Spleen (tissue), 11 donors: ENCODE results near the gene PIH1D1. TPM values are rescaled to one million over a fixed set of nuclear protein-coding genes. Genes with fewer than 3 reads are reported as not detected.

Source experiments
- DNase-seq: peaks from one replicate; pipeline ENCODE4 v3.0.0-alpha.2; 2020
- H3K27ac ChIP-seq, 8 donors: fragments of 200-600 bp; sonication (generic) in 7 of 8; 1 replicate in 4 of 8; 2 replicates in 4 of 8; pipeline versions ENCODE4 v1.5.0 to v1.8.0; 2016 to 2021; ENCODE audit warnings: inconsistent platforms in 4 of 8, mild to moderate bottlenecking in 4 of 8, moderate library complexity in 1 of 8
- H3K27me3 ChIP-seq, 7 donors: fragments of 200-600 bp; sonication (generic) in 6 of 7; replicated peaks in 1 of 7; 1 replicate in 4 of 7; 2 replicates in 3 of 7; pipeline versions ENCODE4 v1.5.0 to v1.8.0; 2016 to 2021; ENCODE audit warnings: inconsistent platforms in 3 of 7, mild to moderate bottlenecking in 1 of 7
- H3K36me3 ChIP-seq, 6 donors: fragments of 200-600 bp; sonication (generic) in 5 of 6; 1 replicate in 4 of 6; 2 replicates in 2 of 6; pipeline versions ENCODE4 v1.5.0 to v1.8.0; 2016 to 2021; ENCODE audit warnings: inconsistent platforms in 2 of 6
- H3K4me1 ChIP-seq, 6 donors: fragments of 200-600 bp; sonication (generic) in 5 of 6; 1 replicate in 3 of 6; 2 replicates in 3 of 6; pipeline versions ENCODE4 v1.5.0 to v1.8.0; 2016 to 2021; ENCODE audit warnings: inconsistent platforms in 3 of 6
- H3K4me3 ChIP-seq, 8 donors: fragments of 200-600 bp; sonication (generic) in 7 of 8; 1 replicate in 4 of 8; 2 replicates in 4 of 8; pipeline versions ENCODE4 v1.5.0 to v1.8.0; 2016 to 2021; ENCODE audit warnings: inconsistent platforms in 4 of 8, mild to moderate bottlenecking in 4 of 8, moderate library complexity in 2 of 8
- H3K9me3 ChIP-seq, 8 donors: fragments of 200-600 bp; sonication (generic) in 7 of 8; 1 replicate in 4 of 8; 2 replicates in 4 of 8; pipeline versions ENCODE4 v1.5.0 to v1.8.0; 2016 to 2021; ENCODE audit warnings: inconsistent platforms in 4 of 8
- CTCF ChIP-seq, 11 experiments: fragments of 200-600 bp in 7 of 11; fragments of 450-650 bp in 4 of 11; sonication (generic) in 4 of 11; IDR thresholded peaks in 8 of 11; conservative IDR thresholded peaks in 3 of 11; 1 replicate in 7 of 11; 2 replicates in 4 of 11; pipeline versions ENCODE4 v1.4.0 to v1.8.0; 2016 to 2021; ENCODE audit warnings: antibody characterized with exemption in 11 of 11, inconsistent platforms in 4 of 11, mild to moderate bottlenecking in 1 of 11
- POLR2A ChIP-seq, 3 donors: fragments of 450-650 bp; IDR thresholded peaks; one replicate each; pipeline ENCODE4 v1.5.1; 2017; ENCODE audit warnings: antibody characterized with exemption in 3 of 3, mild to moderate bottlenecking in 1 of 3
- POLR2AphosphoS5 ChIP-seq, 3 donors: sonication (generic); formaldehyde crosslinking; IDR thresholded peaks; one replicate each; pipeline ENCODE4 v1.5.1; 2017; ENCODE audit warnings: antibody characterized with exemption in 3 of 3
- WGBS, 5 donors: extraction: QIAGEN DNeasy Blood & Tissue Kit in 3 of 5; methylation state at CpG; one replicate each; pipeline versions ENCODE4 v1.1.5 to v1.1.7; 2013 to 2018; 5-methylcytosine and 5-hydroxymethylcytosine counted together
- intact Hi-C: fragments of 100-400 bp; cut with DNase I; formaldehyde crosslinking; loops from one replicate; pipeline ENCODE4 v1.15.0; 2023; ENCODE audit warnings: low total_unique reads
- polyA plus RNA-seq, 3 donors: library from polyadenylated mRNA; stranded (reverse); fragments of 200-250 nt; gene quantifications; one replicate each; pipeline ENCODE4 v1.2.1, GENCODE V29; 2013
- total RNA-seq, 7 donors: library from RNA; depleted of rRNA in 3 of 7; stranded (reverse); fragments of >200 nt in 3 of 7; fragmentation: NEBNext Ultra II Directional in 4 of 7; extraction: Animal tissue kit (Norgen Biotek cat#: 25700) in 4 of 7; gene quantifications; one replicate each; pipeline versions ENCODE4 v1.1.0 to v1.2.1, GENCODE V29; 2016 to 2021
- donor health status: healthy with polysubstance abuse.
- donor health status: DM: no; HTN: no; CAD: no; lungs with moderate emphysema.
- donor health status: DM: no; HTN: no; CAD: no.
- donor health status: Bipolar disorder and iron deficiency.
- donor health status: healthy.
- donor health status: DM: no; HTN: no; CAD: no.
- donor health status: DM: yes; HTN: yes; CAD: no.

Gene PIH1D1
- total and polyA plus RNA-seq, 10 donors, result 76.0 to 140 (median 86.3) TPM

DNA sequence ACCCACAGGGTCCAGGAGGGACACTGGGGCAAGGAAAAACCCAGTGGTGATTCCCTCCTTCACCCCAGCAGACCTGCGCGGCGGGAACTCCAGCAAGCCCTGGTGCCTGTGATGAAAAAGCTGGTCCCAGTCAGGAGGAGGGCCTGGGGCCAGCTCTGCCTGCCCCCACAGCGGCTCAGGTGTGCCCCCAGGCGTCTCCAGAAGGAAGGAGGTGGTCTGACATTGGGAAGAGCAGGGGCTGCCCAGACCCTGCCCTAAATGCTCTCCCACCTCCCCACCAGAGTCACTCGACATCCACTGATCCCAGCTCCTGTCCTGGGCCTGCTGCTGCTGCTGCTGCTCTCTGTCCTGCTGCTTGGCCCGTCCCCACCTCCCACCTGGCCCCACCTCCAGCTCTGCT is 34.5 kb downstream of the PIH1D1 start:
- intact Hi-C loops, result no loop called here
- no peak for TF ChIP-seq POLR2AphosphoS5 (IDR thresholded peaks at IDR 0.05)
- no peak for TF ChIP-seq CTCF (IDR thresholded peaks at IDR 0.05 in 8 of 11, conservative IDR thresholded peaks at IDR 0.05 in 3 of 11)
- no peak for TF ChIP-seq POLR2A (IDR thresholded peaks at IDR 0.05)
- peaks cover 4 to 32% (median 21%) of the 10 kb centered on the region in 6 donors for H3K4me1 ChIP-seq
- no peaks in the 10 kb centered on the region for H3K9me3 ChIP-seq
- peaks cover 0 to 59% (median 23%) of the 10 kb centered on the region in 7 donors for H3K27me3 ChIP-seq
- DNase-seq, result no peak
- no peak overlapping the region for H3K27ac ChIP-seq
- WGBS, 5 donors, result 74 to 86% (median 80%) methylated on average over 6 to 7 of the region's 7 CpGs
- H3K36me3 ChIP-seq, result no peaks in the 10 kb centered on the region
- no peak overlapping the region for H3K4me3 ChIP-seq

DNA sequence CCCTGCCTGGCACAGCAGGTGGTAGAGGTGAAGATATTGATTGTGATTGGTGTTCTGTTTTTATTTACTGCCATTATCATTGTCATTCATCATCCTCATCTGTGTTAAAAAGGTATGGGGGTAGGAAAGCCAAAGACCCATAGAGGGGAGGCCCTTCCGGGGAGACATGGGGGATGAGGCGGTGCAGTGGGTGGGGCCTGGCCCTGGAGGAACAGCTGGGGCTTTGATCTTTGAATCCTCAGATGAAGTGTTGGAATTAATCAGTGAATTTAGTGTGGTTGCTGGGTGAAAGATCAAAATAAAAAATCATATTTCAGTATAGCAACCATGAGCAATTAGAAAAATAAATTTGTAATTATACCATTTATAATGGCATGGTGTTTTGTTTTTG is 35.8 kb downstream of the PIH1D1 start:
- peaks cover 0 to 22% (median 9%) of the 10 kb centered on the region in 6 donors for H3K4me1 ChIP-seq
- no peak for DNase-seq
- no peak overlapping the region for H3K4me3 ChIP-seq
- H3K36me3 ChIP-seq, result no peaks in the 10 kb centered on the region
- TF ChIP-seq POLR2AphosphoS5 (IDR thresholded peaks at IDR 0.05), result no peak
- no peak for TF ChIP-seq POLR2A (IDR thresholded peaks at IDR 0.05)
- no peak for TF ChIP-seq CTCF (IDR thresholded peaks at IDR 0.05 in 8 of 11, conservative IDR thresholded peaks at IDR 0.05 in 3 of 11)
- no peak overlapping the region for H3K27ac ChIP-seq
- H3K27me3 ChIP-seq, result peaks cover 0 to 46% (median 11%) of the 10 kb centered on the region in 7 donors
- intact Hi-C loops, result no loop called here
- H3K9me3 ChIP-seq, result no peaks in the 10 kb centered on the region
- WGBS, 5 donors, result 76 to 88% (median 83%) methylated on average over 2 of the region's 2 CpGs

DNA sequence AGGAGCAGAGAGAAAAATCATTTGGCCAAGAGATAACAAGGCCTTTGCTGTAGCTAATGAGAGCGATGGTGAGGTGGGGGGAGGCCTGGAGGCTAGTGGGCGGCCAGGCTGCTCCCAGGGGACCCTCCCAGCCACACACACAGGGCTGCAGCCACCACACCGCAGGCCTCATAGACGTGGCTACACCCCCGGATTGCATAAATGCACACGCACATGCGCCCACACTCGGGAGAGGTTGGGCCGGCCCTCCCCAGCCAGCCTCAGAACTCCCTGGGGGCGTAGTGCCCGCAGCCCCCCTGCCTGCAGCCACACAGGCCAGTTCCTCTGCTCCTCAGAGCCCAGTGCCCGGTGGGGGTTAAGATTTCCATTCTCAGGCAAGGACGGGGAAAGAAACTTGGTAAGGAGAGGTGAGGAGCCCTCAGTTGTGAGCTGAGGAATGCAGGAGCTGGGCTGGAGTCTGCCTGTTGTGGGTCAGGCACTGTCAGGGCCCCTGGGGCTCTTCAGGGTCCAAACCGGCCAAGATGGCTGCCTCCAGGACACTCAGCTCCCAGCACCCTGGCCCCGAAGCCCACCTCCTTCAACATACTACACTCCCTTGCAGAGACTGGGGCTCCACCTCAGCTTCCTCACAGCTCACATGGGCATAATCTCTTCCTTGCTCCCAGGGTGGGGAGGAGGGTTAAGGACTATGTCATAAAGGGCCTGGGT is 36.4 kb downstream of the PIH1D1 start:
- TF ChIP-seq POLR2AphosphoS5 (IDR thresholded peaks at IDR 0.05), result no peak
- no peak for TF ChIP-seq POLR2A (IDR thresholded peaks at IDR 0.05)
- TF ChIP-seq CTCF (IDR thresholded peaks at IDR 0.05 in 8 of 11, conservative IDR thresholded peaks at IDR 0.05 in 3 of 11), result no peak
- intact Hi-C loops, result no loop called here
- H3K9me3 ChIP-seq, result no peaks in the 10 kb centered on the region
- H3K36me3 ChIP-seq, result no peaks in the 10 kb centered on the region
- WGBS, 5 donors, result 51 to 70% (median 68%) methylated on average over 6 to 15 of the region's 15 CpGs
- no peak overlapping the region for H3K4me3 ChIP-seq
- peaks cover 0 to 19% (median 6%) of the 10 kb centered on the region in 6 donors for H3K4me1 ChIP-seq
- H3K27ac ChIP-seq, result no peak overlapping the region
- DNase-seq, result no peak
- H3K27me3 ChIP-seq, result peaks cover 0 to 41% (median 6%) of the 10 kb centered on the region in 7 donors

DNA sequence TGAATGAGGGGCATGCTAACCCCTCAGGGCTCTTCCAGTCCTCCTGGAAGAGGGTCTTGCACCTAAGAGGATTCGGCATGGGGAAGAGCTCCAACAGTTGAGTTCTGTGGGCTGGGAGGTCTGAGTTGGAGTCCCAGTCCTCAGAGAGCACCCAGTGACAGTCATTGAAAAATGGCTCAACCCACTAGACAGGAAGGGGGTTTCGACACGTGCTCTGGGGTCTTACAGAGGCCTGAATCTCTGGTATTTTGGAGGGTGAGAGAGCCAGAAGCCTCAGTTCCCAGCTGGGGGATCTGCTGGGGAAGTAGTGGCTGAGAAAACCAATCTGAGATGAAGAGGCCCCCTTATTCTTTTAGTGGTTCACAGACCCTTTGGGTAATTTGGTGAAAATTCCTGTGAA is 37.4 kb downstream of the PIH1D1 start:
- Histone ChIP-seq H3K36me3 (no peaks in the 10 kb centered on the region), H3K27ac (no peak overlapping the region), H3K4me3 (no peak overlapping the region), H3K9me3 (no peaks in the 10 kb centered on the region), H3K4me1 (peaks cover 5 to 29% (median 15%) of the 10 kb centered on the region in 6 donors), H3K27me3 (peaks cover 0 to 31% (median 3%) of the 10 kb centered on the region in 7 donors)
- DNase-seq, result no peak
- TF ChIP-seq POLR2AphosphoS5 (IDR thresholded peaks at IDR 0.05) (no peak), POLR2A (IDR thresholded peaks at IDR 0.05) (no peak), CTCF (IDR thresholded peaks at IDR 0.05 in 8 of 11, conservative IDR thresholded peaks at IDR 0.05 in 3 of 11) (no peak)
- intact Hi-C loops, result no loop called here
- WGBS, 5 donors, result 51 to 89% (median 73%) methylated on average over 3 of the region's 3 CpGs
